ENCODE results near the gene FBN3. TPM values are rescaled to one million over a fixed set of nuclear protein-coding genes. Genes with fewer than 3 reads are reported as not detected.
"Not testable (repeated sequence)": the region's sequence is repeated elsewhere in the genome, so short reads cannot be mapped to it uniquely, and the experiment has no call there.

Gene FBN3
- total RNA-seq, 2 donors from 2014 or later, result not detected

- DNase-seq (ENCODE audit: low spot score), result no peak
- intact Hi-C loops (cut with DNase I), result no loop called here
Observed at GRCh38 chr19:8127311-8127710, 22.1 kb downstream of the FBN3 start.

- DNase-seq (ENCODE audit: low spot score), result no peak
- intact Hi-C loops (cut with DNase I), result no loop called here
Observed at GRCh38 chr19:8126511-8126910, 22.9 kb downstream of the FBN3 start.

GRCh38 chr19:8126008-8126407 lies 23.4 kb downstream of the FBN3 start:
- intact Hi-C loops (cut with DNase I), result no loop called here
- DNase-seq (ENCODE audit: low spot score), result no peak

GRCh38 chr19:8123683-8124082 lies 25.7 kb downstream of the FBN3 start:
- no peak for DNase-seq (ENCODE audit: low spot score)
- intact Hi-C loops (cut with DNase I), result no loop called here

- DNase-seq (ENCODE audit: low spot score), result no peak
- intact Hi-C loops (cut with DNase I), result no loop called here
Observed at GRCh38 chr19:8120636-8121480, 28.5 kb downstream of the FBN3 start.

GRCh38 chr19:8117991-8118390 lies 31.4 kb downstream of the FBN3 start:
- intact Hi-C loops (cut with DNase I), result no loop called here

GRCh38 chr19:8116437-8117293 lies 32.7 kb downstream of the FBN3 start:
- peak; percentile 68 for DNase-seq (ENCODE audit: low spot score)
- intact Hi-C loops (cut with DNase I), result no loop called here

More at GRCh38 chr19:8117991-8118390, 31.4 kb downstream of the FBN3 start:
- DNase-seq (ENCODE audit: low spot score), result no peak

GRCh38 chr19:8115805-8116396 lies 33.5 kb downstream of the FBN3 start:
- DNase-seq (ENCODE audit: low spot score), result no peak
- intact Hi-C loops (cut with DNase I), result no loop called here

- intact Hi-C loops (cut with DNase I), result no loop called here
- peak; percentile 15 for DNase-seq (ENCODE audit: low spot score)
Observed at GRCh38 chr19:8113017-8113416, 36.4 kb downstream of the FBN3 start.

GRCh38 chr19:8111376-8111775 lies 38.0 kb downstream of the FBN3 start:
- peak; percentile 66 for DNase-seq (ENCODE audit: low spot score)
- intact Hi-C loops (cut with DNase I), result no loop called here

GRCh38 chr19:8110931-8111330 lies 38.5 kb downstream of the FBN3 start:
- DNase-seq (ENCODE audit: low spot score), result peak; percentile 66
- intact Hi-C loops (cut with DNase I), result no loop called here

- DNase-seq (ENCODE audit: low spot score), result peak; percentile 5
- intact Hi-C loops (cut with DNase I), result no loop called here
Observed at GRCh38 chr19:8109890-8110662, 39.3 kb downstream of the FBN3 start.

- intact Hi-C loops (cut with DNase I), result no loop called here
- peak; percentile 26 for DNase-seq (ENCODE audit: low spot score)
Observed at GRCh38 chr19:8109455-8109854, 39.9 kb downstream of the FBN3 start.

- DNase-seq (ENCODE audit: low spot score), result peak; percentile 58
- intact Hi-C loops (cut with DNase I), result loop anchor here in 1 of 2 donors (1.0 kb wide), 1 partner anchor 71 kb away; no protein-coding TSS in a partner anchor
Observed at GRCh38 chr19:8108560-8109445, 40.6 kb downstream of the FBN3 start.

GRCh38 chr19:8107301-8107903 lies 42.0 kb downstream of the FBN3 start:
- intact Hi-C loops (cut with DNase I), result no loop called here
- DNase-seq (ENCODE audit: low spot score), result no peak

- DNase-seq (ENCODE audit: low spot score), result no peak
- intact Hi-C loops (cut with DNase I), result no loop called here
Observed at GRCh38 chr19:8105471-8105870, 43.9 kb downstream of the FBN3 start.

- DNase-seq (ENCODE audit: low spot score); intact Hi-C loops (cut with DNase I): not testable (repeated sequence)
Observed at GRCh38 chr19:8101910-8102309, 47.5 kb downstream of the FBN3 start.

GRCh38 chr19:8101311-8101710 lies 48.1 kb downstream of the FBN3 start:
- intact Hi-C loops (cut with DNase I), result no loop called here
- peak; percentile 47 for DNase-seq (ENCODE audit: low spot score)

All from posterior vena cava (tissue), 2 donors.